SK-N-SH (cell line): ENCODE data around the gene CCDC38.

Experiments
- EP300 ChIP-seq, 2 experiments: IDR thresholded peaks; 2 replicates each; pipeline versions ENCODE4 v1.4.0 to v1.6.1; 2012; ENCODE audit warnings: borderline replicate concordance in 1 of 2, low read depth in 1 of 2, low read length in 1 of 2
- POLR2AphosphoS5 ChIP-seq: IDR thresholded peaks from 2 replicates; pipeline ENCODE4 v1.6.1; 2012; ENCODE audit warnings: low read depth, low read length
- TF ChIP-seq, protein P1 (sequence below): fragments of 200-600 bp; sonication (generic); IDR thresholded peaks from 2 replicates; pipeline ENCODE4 v1.6.1; 2017; ENCODE audit warnings: antibody characterized with exemption, mild to moderate bottlenecking, moderate library complexity

DNA sequence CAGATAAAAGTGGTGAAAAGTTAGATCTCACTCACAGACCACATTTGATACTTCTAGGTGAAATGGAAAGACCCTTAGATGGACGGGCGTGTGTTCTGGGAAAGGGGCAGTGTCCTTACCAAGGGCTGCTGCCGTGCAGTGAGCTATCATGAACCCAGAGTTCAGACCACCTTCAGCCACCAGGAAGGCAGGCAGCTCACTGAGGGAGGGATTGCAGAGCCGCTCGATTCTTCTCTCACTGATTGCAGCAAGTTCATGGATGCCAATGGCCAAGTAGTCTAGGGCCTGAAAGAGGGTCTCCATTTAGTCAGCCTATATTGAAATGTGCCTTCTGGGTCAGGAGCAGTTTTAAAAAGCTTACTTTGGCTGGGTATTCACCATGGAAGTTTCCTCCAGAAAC lies 38.0 kb upstream of the CCDC38 start:
- TF ChIP-seq EP300 (IDR thresholded peaks at IDR 0.05; ENCODE audit: borderline replicate concordance in 1 of 2, low read depth in 1 of 2, low read length in 1 of 2) (no peak), POLR2AphosphoS5 (no peak)
- TF ChIP-seq, protein P1, sequence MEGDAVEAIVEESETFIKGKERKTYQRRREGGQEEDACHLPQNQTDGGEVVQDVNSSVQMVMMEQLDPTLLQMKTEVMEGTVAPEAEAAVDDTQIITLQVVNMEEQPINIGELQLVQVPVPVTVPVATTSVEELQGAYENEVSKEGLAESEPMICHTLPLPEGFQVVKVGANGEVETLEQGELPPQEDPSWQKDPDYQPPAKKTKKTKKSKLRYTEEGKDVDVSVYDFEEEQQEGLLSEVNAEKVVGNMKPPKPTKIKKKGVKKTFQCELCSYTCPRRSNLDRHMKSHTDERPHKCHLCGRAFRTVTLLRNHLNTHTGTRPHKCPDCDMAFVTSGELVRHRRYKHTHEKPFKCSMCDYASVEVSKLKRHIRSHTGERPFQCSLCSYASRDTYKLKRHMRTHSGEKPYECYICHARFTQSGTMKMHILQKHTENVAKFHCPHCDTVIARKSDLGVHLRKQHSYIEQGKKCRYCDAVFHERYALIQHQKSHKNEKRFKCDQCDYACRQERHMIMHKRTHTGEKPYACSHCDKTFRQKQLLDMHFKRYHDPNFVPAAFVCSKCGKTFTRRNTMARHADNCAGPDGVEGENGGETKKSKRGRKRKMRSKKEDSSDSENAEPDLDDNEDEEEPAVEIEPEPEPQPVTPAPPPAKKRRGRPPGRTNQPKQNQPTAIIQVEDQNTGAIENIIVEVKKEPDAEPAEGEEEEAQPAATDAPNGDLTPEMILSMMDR, result no peak
